Keratinocyte (primary cell): ENCODE data around the gene CGNL1. TPM values are rescaled to one million over a fixed set of nuclear protein-coding genes. Genes with fewer than 3 reads are reported as not detected.

Experiments used
- DNase-seq: peaks from one replicate; pipeline ENCODE4 v3.0.0-alpha.2; 2011; ENCODE audit warnings: low read depth, missing footprints, low spot score
- FAIRE-seq: peaks from 2 replicates; lab custom pipeline; 2011; peaks lifted over from hg19 to GRCh38; lab: Jason Lieb, UNC
- H2AFZ ChIP-seq: 2 replicates; pipeline ENCODE4 v1.6.0; 2012; ENCODE audit warnings: low read length, control low read depth, inconsistent platforms; ENCODE audit not compliant: control insufficient read depth
- H3K27ac ChIP-seq: 2 replicates; pipeline ENCODE4 v1.5.1; 2011; ENCODE audit warnings: low read length; ENCODE audit not compliant: control insufficient read depth, insufficient read depth
- H3K27me3 ChIP-seq: 3 replicates; pipeline ENCODE4 v1.6.0; 2011; ENCODE audit warnings: low read length; ENCODE audit not compliant: control insufficient read depth, insufficient read depth; ENCODE audit errors: extremely low read depth
- H3K36me3 ChIP-seq, 2 experiments: 2 replicates in 1 of 2; 3 replicates in 1 of 2; pipeline ENCODE4 v1.5.1; 2011; ENCODE audit warnings: low read length in 2 of 2, mild to moderate bottlenecking in 1 of 2; ENCODE audit not compliant: control insufficient read depth in 2 of 2, insufficient read depth in 2 of 2; ENCODE audit errors: extremely low read depth in 1 of 2
- H3K4me1 ChIP-seq: 3 replicates; pipeline ENCODE4 v1.5.1; 2011; ENCODE audit warnings: low read length; ENCODE audit not compliant: control insufficient read depth, insufficient read depth; ENCODE audit errors: extremely low read depth
- H3K4me2 ChIP-seq: 3 replicates; pipeline ENCODE4 v1.6.0; 2011; ENCODE audit warnings: low read depth, low read length; ENCODE audit not compliant: control insufficient read depth, insufficient read depth; ENCODE audit errors: extremely low read depth
- H3K4me3 ChIP-seq, 3 experiments: fragments of 200-600 bp in 1 of 3; sonication (generic) in 1 of 3; 2 replicates in 2 of 3; 3 replicates in 1 of 3; pipeline ENCODE4 v1.5.1; 2011 to 2016; ENCODE audit warnings: low read length in 3 of 3, mild to moderate bottlenecking in 3 of 3, control low read depth in 2 of 3, inconsistent platforms in 1 of 3, low read depth in 1 of 3, mixed read lengths in 1 of 3, mixed run types in 1 of 3, moderate library complexity in 1 of 3; ENCODE audit not compliant: control insufficient read depth in 2 of 3, insufficient read depth in 2 of 3; ENCODE audit errors: extremely low read depth in 1 of 3
- H3K79me2 ChIP-seq: 2 replicates; pipeline ENCODE4 v1.6.0; 2012; ENCODE audit warnings: low read length; ENCODE audit not compliant: control insufficient read depth, insufficient read depth
- H3K9ac ChIP-seq: 3 replicates; pipeline ENCODE4 v1.6.0; 2011; ENCODE audit warnings: low read length; ENCODE audit not compliant: control insufficient read depth, insufficient read depth; ENCODE audit errors: extremely low read depth
- H3K9me1 ChIP-seq: 3 replicates; pipeline ENCODE4 v1.6.0; 2011; ENCODE audit warnings: low read length; ENCODE audit not compliant: control insufficient read depth, insufficient read depth; ENCODE audit errors: extremely low read depth
- H3K9me3 ChIP-seq: 2 replicates; pipeline ENCODE4 v1.5.1; 2012; ENCODE audit warnings: low read depth, low read length; ENCODE audit not compliant: control insufficient read depth
- H4K20me1 ChIP-seq: 3 replicates; pipeline ENCODE4 v1.6.0; 2011; ENCODE audit warnings: low read length; ENCODE audit not compliant: control insufficient read depth, insufficient read depth; ENCODE audit errors: extremely low read depth
- CTCF ChIP-seq, 3 experiments: IDR thresholded peaks in 1 of 3; conservative IDR thresholded peaks in 1 of 3; optimal IDR thresholded peaks in 1 of 3; 2 replicates in 2 of 3; 3 replicates in 1 of 3; pipeline versions ENCODE3 to v1.5.1; 2011; ENCODE audit warnings: low read length in 3 of 3, mild to moderate bottlenecking in 3 of 3, moderate library complexity in 2 of 3, control low read depth in 1 of 3, inconsistent platforms in 1 of 3; ENCODE audit not compliant: insufficient read depth in 2 of 3; ENCODE audit errors: extremely low read depth in 1 of 3
- EZH2 ChIP-seq: IDR thresholded peaks from one replicate; pipeline ENCODE4 v1.6.1; 2012; ENCODE audit warnings: inconsistent platforms, mild to moderate bottlenecking, low read length, moderate library complexity
- dilution Hi-C: fragments of 300-500 bp; cut with MboI; formaldehyde crosslinking; loops from one replicate; pipeline ENCODE4 v1.7.0; 2020; ENCODE audit warnings: low sequenced_read_pairs; ENCODE audit not compliant: extremely low pct_ligation_motif_present
- polyA plus RNA-seq, 5 experiments: library from polyadenylated mRNA; depleted of rRNA in 3 of 5; stranded (reverse) in 3 of 5; stranded (forward) in 1 of 5; unstranded in 1 of 5; fragments of >200 nt; gene quantifications; 1 replicate in 1 of 5; 2 replicates in 3 of 5; 3 replicates in 1 of 5; pipeline versions ENCODE4 v1.2.1 to v1.2.3, GENCODE V29; 2011 to 2012; ENCODE audit warnings: missing spikeins in 2 of 5, low read depth in 1 of 5, low replicate concordance in 1 of 5

The CGNL1 gene
- polyA plus RNA-seq, 1 donor (not counting 4 experiments of a cell fraction or from before 2014, with no cell fraction given): 0.05 TPM

- Histone ChIP-seq H3K4me3 (no peak overlapping the region), H4K20me1 (no peaks in the 10 kb centered on the region), H3K4me1 (peaks cover 5% of the 10 kb centered on the region), H3K27ac (no peak overlapping the region), H3K36me3 (no peaks in the 10 kb centered on the region), H3K4me2 (no peak overlapping the region), H3K79me2 (no peaks in the 10 kb centered on the region), H3K9ac (no peak overlapping the region), H3K9me1 (no peaks in the 10 kb centered on the region), H3K27me3 (peaks cover 2% of the 10 kb centered on the region), H3K9me3 (no peaks in the 10 kb centered on the region), H2AFZ (no peak overlapping the region)
- DNase-seq: no peak
- TF ChIP-seq EZH2 (no peak), CTCF (optimal IDR thresholded peaks at IDR 0.05 in 1 of 3, IDR thresholded peaks at IDR 0.05 in 1 of 3, conservative IDR thresholded peaks at IDR 0.05 in 1 of 3; ENCODE audit: extremely low read depth in 1 of 3, insufficient read depth in 2 of 3, low read length in 3 of 3) (no peak)
- dilution Hi-C loops: loop anchor here (25.0 kb wide), 1 partner anchor 208 kb away; no protein-coding TSS in a partner anchor
- FAIRE-seq: no peak
These were observed 168.7 kb downstream of the CGNL1 start for GRCh38 chr15:57544848-57545480.

- Histone ChIP-seq H3K9me1 (no peaks in the 10 kb centered on the region), H3K4me3 (no peak overlapping the region), H4K20me1 (no peaks in the 10 kb centered on the region), H2AFZ (no peak overlapping the region), H3K9ac (no peak overlapping the region), H3K27me3 (peaks cover 2% of the 10 kb centered on the region), H3K4me2 (no peak overlapping the region), H3K36me3 (no peaks in the 10 kb centered on the region), H3K27ac (no peak overlapping the region), H3K9me3 (no peaks in the 10 kb centered on the region), H3K79me2 (no peaks in the 10 kb centered on the region), H3K4me1 (peaks cover 9% of the 10 kb centered on the region)
- dilution Hi-C loops: loop anchor here (25.0 kb wide), 1 partner anchor 209 kb away; no protein-coding TSS in a partner anchor
- TF ChIP-seq CTCF (optimal IDR thresholded peaks at IDR 0.05 in 1 of 3, IDR thresholded peaks at IDR 0.05 in 1 of 3, conservative IDR thresholded peaks at IDR 0.05 in 1 of 3; ENCODE audit: extremely low read depth in 1 of 3, insufficient read depth in 2 of 3, low read length in 3 of 3) (no peak), EZH2 (no peak)
- DNase-seq (no peak), FAIRE-seq (no peak)
These were observed 169.7 kb downstream of the CGNL1 start for GRCh38 chr15:57545995-57546394.
